Keratinocyte (primary cell): Measurements from ENCODE around the gene CDH12. TPM values are rescaled to one million over a fixed set of nuclear protein-coding genes. Genes with fewer than 3 reads are reported as not detected.

Source experiments
- DNase-seq: peaks from one replicate; pipeline ENCODE4 v3.0.0-alpha.2; 2011; ENCODE audit warnings: low read depth, missing footprints, low spot score
- FAIRE-seq: peaks from 2 replicates; lab custom pipeline; 2011; peaks lifted over from hg19 to GRCh38; lab: Jason Lieb, UNC
- H2AFZ ChIP-seq: 2 replicates; pipeline ENCODE4 v1.6.0; 2012; ENCODE audit warnings: low read length, control low read depth, inconsistent platforms; ENCODE audit not compliant: control insufficient read depth
- H3K27ac ChIP-seq: 2 replicates; pipeline ENCODE4 v1.5.1; 2011; ENCODE audit warnings: low read length; ENCODE audit not compliant: control insufficient read depth, insufficient read depth
- H3K27me3 ChIP-seq: 3 replicates; pipeline ENCODE4 v1.6.0; 2011; ENCODE audit warnings: low read length; ENCODE audit not compliant: control insufficient read depth, insufficient read depth; ENCODE audit errors: extremely low read depth
- H3K36me3 ChIP-seq, 2 experiments: 2 replicates in 1 of 2; 3 replicates in 1 of 2; pipeline ENCODE4 v1.5.1; 2011; ENCODE audit warnings: low read length in 2 of 2, mild to moderate bottlenecking in 1 of 2; ENCODE audit not compliant: control insufficient read depth in 2 of 2, insufficient read depth in 2 of 2; ENCODE audit errors: extremely low read depth in 1 of 2
- H3K4me1 ChIP-seq: 3 replicates; pipeline ENCODE4 v1.5.1; 2011; ENCODE audit warnings: low read length; ENCODE audit not compliant: control insufficient read depth, insufficient read depth; ENCODE audit errors: extremely low read depth
- H3K4me2 ChIP-seq: 3 replicates; pipeline ENCODE4 v1.6.0; 2011; ENCODE audit warnings: low read depth, low read length; ENCODE audit not compliant: control insufficient read depth, insufficient read depth; ENCODE audit errors: extremely low read depth
- H3K4me3 ChIP-seq, 3 experiments: fragments of 200-600 bp in 1 of 3; sonication (generic) in 1 of 3; 2 replicates in 2 of 3; 3 replicates in 1 of 3; pipeline ENCODE4 v1.5.1; 2011 to 2016; ENCODE audit warnings: low read length in 3 of 3, mild to moderate bottlenecking in 3 of 3, control low read depth in 2 of 3, inconsistent platforms in 1 of 3, low read depth in 1 of 3, mixed read lengths in 1 of 3, mixed run types in 1 of 3, moderate library complexity in 1 of 3; ENCODE audit not compliant: control insufficient read depth in 2 of 3, insufficient read depth in 2 of 3; ENCODE audit errors: extremely low read depth in 1 of 3
- H3K79me2 ChIP-seq: 2 replicates; pipeline ENCODE4 v1.6.0; 2012; ENCODE audit warnings: low read length; ENCODE audit not compliant: control insufficient read depth, insufficient read depth
- H3K9ac ChIP-seq: 3 replicates; pipeline ENCODE4 v1.6.0; 2011; ENCODE audit warnings: low read length; ENCODE audit not compliant: control insufficient read depth, insufficient read depth; ENCODE audit errors: extremely low read depth
- H3K9me1 ChIP-seq: 3 replicates; pipeline ENCODE4 v1.6.0; 2011; ENCODE audit warnings: low read length; ENCODE audit not compliant: control insufficient read depth, insufficient read depth; ENCODE audit errors: extremely low read depth
- H3K9me3 ChIP-seq: 2 replicates; pipeline ENCODE4 v1.5.1; 2012; ENCODE audit warnings: low read depth, low read length; ENCODE audit not compliant: control insufficient read depth
- H4K20me1 ChIP-seq: 3 replicates; pipeline ENCODE4 v1.6.0; 2011; ENCODE audit warnings: low read length; ENCODE audit not compliant: control insufficient read depth, insufficient read depth; ENCODE audit errors: extremely low read depth
- EZH2 ChIP-seq: IDR thresholded peaks from one replicate; pipeline ENCODE4 v1.6.1; 2012; ENCODE audit warnings: inconsistent platforms, mild to moderate bottlenecking, low read length, moderate library complexity
- dilution Hi-C: fragments of 300-500 bp; cut with MboI; formaldehyde crosslinking; loops from one replicate; pipeline ENCODE4 v1.7.0; 2020; ENCODE audit warnings: low sequenced_read_pairs; ENCODE audit not compliant: extremely low pct_ligation_motif_present
- polyA plus RNA-seq, 5 experiments: library from polyadenylated mRNA; depleted of rRNA in 3 of 5; stranded (reverse) in 3 of 5; stranded (forward) in 1 of 5; unstranded in 1 of 5; fragments of >200 nt; gene quantifications; 1 replicate in 1 of 5; 2 replicates in 3 of 5; 3 replicates in 1 of 5; pipeline versions ENCODE4 v1.2.1 to v1.2.3, GENCODE V29; 2011 to 2012; ENCODE audit warnings: missing spikeins in 2 of 5, low read depth in 1 of 5, low replicate concordance in 1 of 5
- TF ChIP-seq, protein P1 (sequence below), 3 experiments: IDR thresholded peaks in 1 of 3; conservative IDR thresholded peaks in 1 of 3; optimal IDR thresholded peaks in 1 of 3; 2 replicates in 2 of 3; 3 replicates in 1 of 3; pipeline versions ENCODE3 to v1.5.1; 2011; ENCODE audit warnings: low read length in 3 of 3, mild to moderate bottlenecking in 3 of 3, moderate library complexity in 2 of 3, control low read depth in 1 of 3, inconsistent platforms in 1 of 3; ENCODE audit not compliant: insufficient read depth in 2 of 3; ENCODE audit errors: extremely low read depth in 1 of 3

The CDH12 gene
- polyA plus RNA-seq, 1 donor (not counting 4 experiments of a cell fraction or from before 2014, with no cell fraction given) = not detected

- Histone ChIP-seq H3K9me1 (no peaks in the 10 kb centered on the region), H3K9me3 (no peaks in the 10 kb centered on the region), H3K9ac (no peak overlapping the region), H4K20me1 (no peaks in the 10 kb centered on the region), H3K79me2 (no peaks in the 10 kb centered on the region), H3K27ac (no peak overlapping the region), H3K36me3 (no peaks in the 10 kb centered on the region), H2AFZ (peak overlapping the region; percentile 13), H3K4me3 (no peak overlapping the region), H3K27me3 (no peaks in the 10 kb centered on the region), H3K4me1 (peaks cover 3% of the 10 kb centered on the region), H3K4me2 (no peak overlapping the region)
- dilution Hi-C loops = no loop called here
- FAIRE-seq (peak; percentile 46), DNase-seq (no peak)
- TF ChIP-seq EZH2 = no peak
- TF ChIP-seq, protein P1, sequence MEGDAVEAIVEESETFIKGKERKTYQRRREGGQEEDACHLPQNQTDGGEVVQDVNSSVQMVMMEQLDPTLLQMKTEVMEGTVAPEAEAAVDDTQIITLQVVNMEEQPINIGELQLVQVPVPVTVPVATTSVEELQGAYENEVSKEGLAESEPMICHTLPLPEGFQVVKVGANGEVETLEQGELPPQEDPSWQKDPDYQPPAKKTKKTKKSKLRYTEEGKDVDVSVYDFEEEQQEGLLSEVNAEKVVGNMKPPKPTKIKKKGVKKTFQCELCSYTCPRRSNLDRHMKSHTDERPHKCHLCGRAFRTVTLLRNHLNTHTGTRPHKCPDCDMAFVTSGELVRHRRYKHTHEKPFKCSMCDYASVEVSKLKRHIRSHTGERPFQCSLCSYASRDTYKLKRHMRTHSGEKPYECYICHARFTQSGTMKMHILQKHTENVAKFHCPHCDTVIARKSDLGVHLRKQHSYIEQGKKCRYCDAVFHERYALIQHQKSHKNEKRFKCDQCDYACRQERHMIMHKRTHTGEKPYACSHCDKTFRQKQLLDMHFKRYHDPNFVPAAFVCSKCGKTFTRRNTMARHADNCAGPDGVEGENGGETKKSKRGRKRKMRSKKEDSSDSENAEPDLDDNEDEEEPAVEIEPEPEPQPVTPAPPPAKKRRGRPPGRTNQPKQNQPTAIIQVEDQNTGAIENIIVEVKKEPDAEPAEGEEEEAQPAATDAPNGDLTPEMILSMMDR (optimal IDR thresholded peaks at IDR 0.05 in 1 of 3, IDR thresholded peaks at IDR 0.05 in 1 of 3, conservative IDR thresholded peaks at IDR 0.05 in 1 of 3; ENCODE audit: extremely low read depth in 1 of 3, insufficient read depth in 2 of 3, low read length in 3 of 3) = no peak
Observed at GRCh38 chr5:22709743-22710142, 143.4 kb downstream of the CDH12 start.

DNA sequence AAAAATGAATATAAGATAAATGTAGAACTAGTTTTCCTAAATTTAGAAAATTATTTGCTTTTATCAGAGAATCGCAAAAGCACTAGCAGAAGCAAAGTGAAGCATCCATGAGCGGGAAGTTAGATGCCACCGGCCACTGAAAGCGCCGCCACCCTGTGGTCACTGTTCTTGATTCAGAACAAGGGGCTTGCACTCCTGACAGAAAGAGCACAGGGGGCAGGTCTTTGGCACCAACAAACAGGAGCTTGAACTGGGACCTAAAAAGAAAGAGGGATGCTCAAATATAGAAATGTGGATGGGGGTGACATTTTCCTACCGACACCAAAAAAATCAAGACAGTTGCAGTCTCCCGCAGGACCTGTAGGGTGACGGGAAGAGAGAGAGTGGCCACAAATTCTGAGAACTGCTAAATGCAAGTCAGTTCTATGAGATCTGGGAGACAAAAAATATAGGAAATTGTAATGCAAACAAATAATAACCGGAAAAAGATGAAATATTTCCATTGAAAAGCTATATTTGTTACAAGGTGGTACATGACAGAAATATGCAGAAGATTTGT, 144.3 kb downstream of the CDH12 start:
- Histone ChIP-seq H3K9me1 (no peaks in the 10 kb centered on the region), H3K79me2 (no peaks in the 10 kb centered on the region), H3K4me3 (no peak overlapping the region), H2AFZ (no peak overlapping the region), H3K4me1 (peaks cover 3% of the 10 kb centered on the region), H3K27me3 (no peaks in the 10 kb centered on the region), H3K4me2 (no peak overlapping the region), H3K9me3 (no peaks in the 10 kb centered on the region), H3K9ac (no peak overlapping the region), H4K20me1 (no peaks in the 10 kb centered on the region), H3K27ac (no peak overlapping the region), H3K36me3 (no peaks in the 10 kb centered on the region)
- dilution Hi-C loops = no loop called here
- FAIRE-seq (no peak), DNase-seq (no peak)
- TF ChIP-seq, protein P1 (optimal IDR thresholded peaks at IDR 0.05 in 1 of 3, IDR thresholded peaks at IDR 0.05 in 1 of 3, conservative IDR thresholded peaks at IDR 0.05 in 1 of 3; ENCODE audit: extremely low read depth in 1 of 3, insufficient read depth in 2 of 3, low read length in 3 of 3) = no peak
- no peak for TF ChIP-seq EZH2
